Activated T-cell treated with anti-CD3 and anti-CD28 coated beads for 4 hours (primary cell): ENCODE data around the gene PPARA.
A peak's percentile ranks its signal among the peaks of the same experiment; 100 is the strongest.
"Not testable (repeated sequence)": the region's sequence is repeated elsewhere in the genome, so short reads cannot be mapped to it uniquely, and the experiment has no call there.

ENCODE experiments used
- DNase-seq: peaks from one replicate; pipeline ENCODE4 v3.0.0-alpha.2; 2020

Gene PPARA

DNA sequence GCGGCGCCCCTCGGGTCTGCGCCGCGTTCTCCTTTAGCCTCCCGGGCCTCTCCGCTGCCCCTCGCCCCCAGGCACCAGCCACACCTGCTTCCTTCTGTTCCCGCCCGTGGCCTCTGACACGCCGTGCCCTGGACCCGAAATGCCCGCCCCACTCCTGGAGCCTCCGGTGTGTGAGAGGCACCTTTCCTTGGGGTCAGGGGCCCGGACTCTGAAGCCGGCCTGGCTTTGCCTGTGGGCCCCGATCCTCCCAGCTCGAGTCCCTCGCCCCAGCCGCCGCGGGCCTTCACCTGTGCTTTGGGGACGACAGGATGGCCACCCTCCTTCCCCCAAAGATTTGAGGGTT, 100.4 kb downstream of the PPARA start:
- DNase-seq: no peak

DNA sequence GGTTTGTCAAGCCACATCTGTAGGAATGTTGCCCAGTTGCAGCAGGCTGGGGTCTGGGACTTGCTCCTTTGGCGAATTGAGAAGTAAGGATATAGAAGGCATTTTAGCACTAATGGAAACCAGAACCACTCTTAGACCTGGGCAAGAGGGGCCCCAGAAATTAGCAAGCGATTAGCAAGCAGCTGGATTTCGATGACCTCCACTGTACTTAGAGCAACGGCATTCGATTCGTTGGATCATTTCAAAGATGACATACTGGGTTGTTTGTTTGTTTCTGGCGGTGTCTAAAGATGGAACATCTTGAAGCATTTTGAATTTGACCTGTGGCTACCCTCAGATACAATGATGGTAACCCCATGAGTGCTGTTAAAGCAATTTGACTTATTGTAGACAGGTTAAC, 100.9 kb downstream of the PPARA start:
- DNase-seq: no peak

GRCh38 chr22:46251816-46252380, 101.6 kb downstream of the PPARA start:
- DNase-seq: no peak

DNA sequence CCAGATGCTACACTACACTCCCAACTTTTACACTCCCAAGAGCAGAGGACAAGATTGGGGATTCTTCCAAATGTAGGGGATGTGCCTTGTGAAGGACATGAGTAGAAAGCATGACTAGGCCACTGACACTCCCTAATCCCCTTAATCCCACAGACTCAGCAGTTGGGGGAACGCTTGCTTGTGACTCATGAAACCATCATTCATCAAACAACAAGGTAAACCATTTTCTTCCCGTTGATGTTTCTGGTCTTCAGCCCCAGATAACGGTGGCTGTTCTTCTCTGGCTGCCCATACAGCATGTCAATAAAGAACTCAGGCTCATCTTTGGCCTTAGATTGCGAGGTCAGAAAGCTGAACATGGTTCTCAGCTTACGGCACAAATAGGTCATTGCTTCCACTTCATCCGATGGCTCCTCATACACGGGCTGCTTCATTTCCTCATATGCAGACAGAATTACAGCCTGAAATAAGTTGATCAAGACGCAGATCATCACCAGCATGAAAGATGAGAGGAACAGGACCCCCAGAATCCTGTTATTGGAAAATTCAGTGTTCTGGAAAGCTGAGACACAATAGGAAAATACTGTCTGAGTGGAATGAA, 106.1 kb downstream of the PPARA start:
- DNase-seq: no peak

DNA sequence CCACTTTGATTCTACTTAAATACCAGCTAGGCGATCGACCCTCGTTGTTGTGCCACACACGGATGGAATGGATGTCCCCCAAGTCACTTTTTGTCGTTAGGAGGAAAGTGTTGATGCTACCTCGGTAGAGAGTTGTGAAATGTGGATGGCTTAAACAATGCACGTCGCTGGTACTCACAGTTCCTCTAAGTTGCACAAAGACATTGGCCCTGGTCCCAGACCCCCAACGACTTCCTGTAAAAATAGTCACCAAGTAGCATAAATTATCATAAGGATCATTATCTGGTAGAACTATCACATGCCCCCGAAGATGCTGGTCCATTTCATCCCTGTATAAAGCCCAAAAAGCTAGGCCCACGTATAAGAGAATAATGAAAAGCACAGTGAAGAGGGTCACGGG, 109.0 kb downstream of the PPARA start:
- DNase-seq: no peak

- DNase-seq: no peak
These were observed 109.7 kb downstream of the PPARA start for GRCh38 chr22:46260038-46260437.

DNA sequence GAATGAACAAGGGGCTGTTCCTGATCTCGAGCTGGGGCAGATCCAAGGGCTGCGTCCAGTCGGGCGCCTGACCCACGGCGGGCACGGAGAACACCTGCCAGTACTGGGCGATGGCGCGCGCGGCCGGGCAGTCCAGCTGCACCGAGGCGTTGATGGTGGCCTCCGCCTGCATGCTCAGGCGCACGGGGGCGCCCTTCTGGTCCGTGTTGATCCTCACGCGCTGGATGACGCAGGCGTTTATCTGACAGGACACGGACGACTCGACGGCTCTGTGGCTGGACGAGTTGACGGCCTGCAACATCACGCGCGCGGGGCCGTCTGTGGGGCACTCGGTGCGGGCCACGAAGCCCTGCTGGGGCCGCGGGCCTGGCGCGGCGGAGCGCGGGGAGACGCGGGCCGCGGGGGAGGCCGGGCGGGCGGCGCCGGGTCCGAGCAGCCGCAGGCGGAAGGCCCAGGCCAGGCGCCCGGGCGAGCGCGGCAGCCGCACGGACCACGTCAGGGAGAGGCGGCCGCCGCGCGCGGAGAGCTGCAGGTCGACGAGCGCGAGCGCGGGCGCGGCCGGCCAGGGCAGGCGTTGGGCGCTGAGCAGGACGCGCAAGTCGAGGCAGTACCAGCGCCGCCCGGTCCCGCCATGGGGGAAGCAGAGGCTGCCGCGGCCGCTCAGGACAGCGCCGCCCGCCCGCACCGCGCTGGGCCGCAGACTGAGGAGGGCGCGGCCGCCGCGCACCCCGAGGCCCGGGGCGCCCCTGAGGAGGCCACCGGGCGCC, 112.3 kb downstream of the PPARA start:
- DNase-seq: no peak

DNA sequence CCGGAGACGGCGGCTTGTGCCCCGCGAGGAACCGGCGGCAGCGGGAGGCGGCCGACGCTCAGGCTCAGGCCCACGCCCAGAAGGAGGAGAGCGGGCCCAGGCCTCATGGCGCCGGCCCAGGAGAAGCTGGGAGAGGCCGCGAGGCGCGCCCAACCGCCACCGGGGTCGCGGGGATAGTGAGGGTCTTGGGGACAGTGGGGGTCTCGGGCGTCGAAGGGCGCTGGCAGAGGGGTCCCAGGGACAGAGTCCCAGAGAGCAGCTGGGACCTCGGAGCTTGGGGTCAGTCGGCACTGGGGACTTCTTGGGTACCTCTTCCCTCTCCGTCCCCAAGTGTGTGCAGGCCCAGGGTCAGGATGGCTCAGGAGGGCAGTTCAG, 112.9 kb downstream of the PPARA start, which contains the start of gene PKDREJ:
Gene PKDREJ, minus strand, starts transcription at position 128 of the 375 bp plus-strand sequence. Its CDS starts 21 bp downstream, at position 107.
- DNase-seq: no peak

GRCh38 chr22:46264520-46264919, 114.2 kb downstream of the PPARA start:
- DNase-seq: not testable (repeated sequence)

- DNase-seq: not testable (repeated sequence)
These were observed 115.3 kb downstream of the PPARA start for GRCh38 chr22:46265627-46266026.

- DNase-seq: peak; percentile 23
These were observed 117.3 kb downstream of the PPARA start, which contains the start of gene TTC38 for GRCh38 chr22:46267431-46268279. Gene TTC38 (plus strand): TSS chr22:46268008. CDS start chr22:46268040, 32 bp downstream.

- DNase-seq: no peak
These were observed 119.2 kb downstream of the PPARA start for GRCh38 chr22:46269564-46269963.

DNA sequence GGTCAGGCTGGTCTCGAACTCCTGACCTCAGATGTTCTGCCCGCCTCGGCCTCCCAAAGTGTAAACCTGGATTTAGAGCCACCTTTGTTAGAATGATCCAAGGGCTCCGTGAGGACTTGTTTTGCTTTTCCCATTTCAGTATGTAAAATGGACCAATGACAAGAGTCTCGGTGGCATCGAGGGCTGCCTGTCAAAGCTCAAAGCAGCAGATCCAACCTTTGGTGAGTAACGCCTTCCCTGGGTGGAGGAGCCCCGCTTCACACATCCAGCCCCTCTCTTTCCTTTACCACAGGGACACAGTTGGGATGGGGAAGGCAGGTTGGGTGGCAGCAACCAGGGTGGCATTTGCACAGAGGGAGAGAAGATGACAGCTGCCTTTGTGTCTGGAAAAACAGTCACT, 121.9 kb downstream of the PPARA start:
- no peak for DNase-seq

DNA sequence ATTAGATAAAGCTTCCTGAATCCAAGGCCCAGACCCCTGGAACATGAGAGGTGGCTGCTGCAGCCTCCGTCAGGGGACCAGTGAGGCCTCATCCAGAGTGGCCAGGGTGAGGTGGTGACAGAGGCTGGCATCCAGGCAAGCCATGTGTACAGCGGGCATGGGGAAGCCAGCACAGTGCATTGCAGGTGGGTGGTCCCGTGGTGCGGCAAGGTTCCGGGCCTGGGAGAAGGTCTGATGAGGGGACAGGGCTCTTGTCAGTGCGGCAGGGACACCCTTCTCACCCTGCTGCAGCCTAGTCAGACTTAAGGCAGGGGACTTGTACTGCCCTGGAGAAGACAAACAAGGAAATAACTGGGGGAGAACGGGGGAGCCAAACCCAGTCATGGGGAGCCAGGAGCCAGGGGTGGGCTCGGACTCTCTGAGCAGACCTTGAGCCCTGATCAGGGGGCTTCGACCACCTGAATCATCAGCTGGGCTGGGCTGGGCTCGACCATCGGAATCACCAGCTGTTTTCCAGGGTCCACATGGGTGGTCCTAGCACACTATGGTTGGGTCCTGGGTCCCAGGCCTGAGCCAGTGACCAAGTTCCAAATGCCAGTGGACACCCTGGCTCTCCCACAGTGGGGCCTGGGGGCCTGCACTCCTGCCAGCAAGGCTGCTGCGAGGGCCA, 122.6 kb downstream of the PPARA start:
- DNase-seq: no peak

DNA sequence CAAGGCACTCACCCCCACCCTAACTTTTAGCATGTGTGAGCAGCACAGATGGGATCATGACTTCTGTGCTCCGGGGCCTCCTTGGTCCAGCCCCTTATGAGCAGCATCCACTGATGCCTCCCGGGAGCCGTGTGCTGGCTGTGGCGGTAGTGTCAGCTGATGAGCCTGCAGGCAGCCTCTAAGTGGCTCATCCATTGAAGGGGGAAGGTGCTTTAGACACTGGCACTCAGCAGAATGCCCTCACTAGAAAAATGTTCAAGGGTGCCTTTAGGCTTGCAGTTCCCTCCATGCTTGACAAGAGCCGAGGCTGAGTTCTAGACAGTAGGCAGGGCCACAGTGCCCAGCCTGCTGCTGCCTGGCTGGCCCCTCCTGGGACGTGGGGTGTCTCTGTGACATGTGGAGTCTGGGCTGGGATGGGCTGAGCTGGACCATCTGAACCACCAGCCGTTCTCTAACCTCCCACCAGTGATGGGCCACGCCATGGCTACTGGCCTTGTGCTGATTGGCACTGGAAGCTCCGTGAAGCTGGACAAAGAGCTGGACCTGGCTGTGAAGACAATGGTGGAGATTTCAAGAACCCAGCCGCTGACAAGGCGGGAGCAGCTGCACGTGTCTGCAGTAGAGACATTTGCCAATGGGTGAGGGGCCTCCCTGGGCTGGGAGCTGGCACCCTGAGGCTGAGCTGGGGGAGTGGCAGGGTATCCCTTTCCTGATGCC, 123.3 kb downstream of the PPARA start:
- no peak for DNase-seq

DNA sequence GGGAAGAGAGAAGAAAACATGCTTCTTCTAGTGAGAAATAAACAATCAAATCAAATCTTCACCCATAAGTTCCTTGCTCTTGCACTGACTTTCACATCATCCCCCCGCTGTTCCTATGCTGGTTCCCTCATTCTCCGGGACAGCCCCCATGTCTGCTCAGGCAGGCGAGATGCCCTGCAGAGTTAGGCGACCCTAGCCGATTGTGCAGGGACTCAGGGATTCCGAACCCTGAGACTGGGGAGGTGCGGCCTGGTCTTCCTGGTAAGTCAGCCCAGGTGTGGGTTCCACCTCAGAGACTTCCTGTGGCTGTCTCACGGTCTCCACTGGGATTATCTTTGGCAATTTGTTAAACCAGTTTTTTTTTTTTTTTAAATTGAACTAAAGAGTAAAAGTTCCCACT, 124.1 kb downstream of the PPARA start:
- DNase-seq: no peak

DNA sequence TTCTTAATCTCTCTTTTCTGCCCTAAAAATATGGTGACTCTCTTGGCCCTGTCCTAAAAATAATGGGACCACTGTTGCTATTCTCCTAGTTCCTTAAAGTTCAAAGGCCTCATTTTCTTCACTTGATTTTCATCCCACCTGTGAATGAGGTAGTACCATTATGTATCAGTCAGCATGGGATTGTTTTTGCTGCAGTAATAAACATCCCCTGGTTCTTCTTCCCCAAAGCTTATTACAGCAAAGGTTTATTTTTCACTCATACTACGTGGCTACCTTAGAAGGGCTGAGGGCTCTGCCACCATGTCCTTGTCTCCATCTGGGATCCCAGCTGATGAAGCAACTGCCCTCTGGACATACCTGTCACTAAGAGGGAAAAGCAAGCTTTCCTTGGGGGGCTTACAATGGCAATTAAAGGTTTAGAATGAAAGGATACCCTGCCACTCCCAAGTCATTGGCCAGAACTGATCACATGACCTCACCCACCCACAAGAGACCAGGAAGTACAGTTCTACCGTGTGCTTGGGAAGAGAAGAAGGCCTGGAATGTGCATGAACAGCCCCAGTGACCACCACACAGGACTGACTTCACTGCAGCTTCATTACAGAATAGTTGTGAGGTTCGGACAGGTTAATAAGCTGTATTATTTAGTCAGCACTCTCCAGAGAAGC, 125.3 kb downstream of the PPARA start:
- no peak for DNase-seq

- no peak for DNase-seq
These were observed 126.2 kb downstream of the PPARA start for GRCh38 chr22:46276563-46276962.

GRCh38 chr22:46278656-46279645, 128.6 kb downstream of the PPARA start:
- no peak for DNase-seq
